Osteocyte (in vitro differentiated cells): Measurements from ENCODE around the gene RALGPS1. TPM values are rescaled to one million over a fixed set of nuclear protein-coding genes. Genes with fewer than 3 reads are reported as not detected.

ENCODE experiments used
- DNase-seq: peaks from one replicate; pipeline ENCODE4 v3.0.0; 2021; ENCODE audit warnings: mixed read lengths; ENCODE audit not compliant: unreplicated experiment; ENCODE audit errors: extremely low spot score
- H3K27ac Mint-ChIP-seq: one replicate; pipeline ENCODE4 v1.8.0; 2021; ENCODE audit warnings: mild to moderate bottlenecking, mixed read lengths; ENCODE audit not compliant: unreplicated experiment
- H3K27me3 Mint-ChIP-seq: one replicate; pipeline ENCODE4 v1.8.0; 2021; ENCODE audit warnings: mixed read lengths; ENCODE audit not compliant: unreplicated experiment
- H3K36me3 Mint-ChIP-seq: one replicate; pipeline ENCODE4 v1.8.0; 2021; ENCODE audit warnings: mixed read lengths; ENCODE audit not compliant: unreplicated experiment
- H3K4me1 Mint-ChIP-seq: one replicate; pipeline ENCODE4 v1.8.0; 2021; ENCODE audit warnings: mixed read lengths; ENCODE audit not compliant: unreplicated experiment
- H3K4me3 Mint-ChIP-seq: one replicate; pipeline ENCODE4 v1.8.0; 2021; ENCODE audit warnings: mild to moderate bottlenecking, moderate library complexity, mixed read lengths; ENCODE audit not compliant: unreplicated experiment
- H3K9me3 Mint-ChIP-seq: one replicate; pipeline ENCODE4 v1.8.0; 2021; ENCODE audit warnings: mixed read lengths; ENCODE audit not compliant: unreplicated experiment
- total RNA-seq: library from RNA; stranded (reverse); gene quantifications from 2 replicates; pipeline ENCODE4 v1.2.1, GENCODE V29; 2021
- TF ChIP-seq, protein P1 (sequence below): fragments of 200-600 bp; sonication (generic); IDR thresholded peaks from 2 replicates; pipeline ENCODE4 v1.5.0; 2021; ENCODE audit warnings: antibody characterized with exemption, mild to moderate bottlenecking, moderate library complexity

The RALGPS1 gene
- total RNA-seq, 1 donor from 2014 or later: 9.9 TPM

DNA sequence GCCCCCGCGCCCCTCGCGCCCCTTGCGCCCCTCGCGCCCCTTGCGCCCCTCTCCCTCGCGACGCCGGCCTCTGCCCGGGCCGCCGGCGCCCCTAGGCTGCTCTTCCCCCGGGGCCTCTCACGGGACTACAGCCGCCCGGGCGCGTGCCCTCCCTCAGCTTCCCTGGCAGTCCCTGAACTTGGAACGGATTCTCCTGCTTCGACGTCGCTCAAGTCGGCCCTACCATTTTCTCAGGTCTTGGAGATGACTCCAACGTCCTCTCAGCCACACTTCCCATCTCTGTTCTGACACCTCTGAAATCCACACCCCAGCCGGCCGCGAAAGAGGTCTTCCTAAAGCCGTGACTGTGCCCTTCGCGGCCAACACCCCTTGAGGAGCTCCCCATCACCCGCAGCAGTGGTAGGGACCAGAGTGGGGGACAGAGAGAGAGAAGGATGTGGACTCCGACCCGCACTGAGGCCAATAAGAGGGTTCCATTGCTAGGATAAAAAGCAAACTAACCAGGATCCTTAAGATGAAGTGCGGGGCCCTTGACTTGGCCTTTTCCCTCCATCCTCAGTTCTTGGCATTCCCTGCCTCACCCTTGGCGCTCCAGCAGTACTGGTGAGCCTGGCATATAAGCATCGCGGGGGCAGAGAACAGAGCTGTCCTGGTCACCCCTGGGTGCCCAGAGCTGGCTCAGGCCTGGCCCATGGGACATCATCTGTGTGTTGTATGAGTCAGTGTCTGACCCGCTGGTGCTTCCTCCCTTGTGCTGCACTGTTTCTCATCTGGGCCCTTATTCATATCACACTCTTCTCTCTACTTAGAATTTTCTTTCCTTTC is 311.4 kb downstream of the RALGPS1 start:
- peaks cover 14% of the 10 kb centered on the region for H3K4me1 Mint-ChIP-seq
- H3K36me3 Mint-ChIP-seq: no peaks in the 10 kb centered on the region
- TF ChIP-seq, protein P1, sequence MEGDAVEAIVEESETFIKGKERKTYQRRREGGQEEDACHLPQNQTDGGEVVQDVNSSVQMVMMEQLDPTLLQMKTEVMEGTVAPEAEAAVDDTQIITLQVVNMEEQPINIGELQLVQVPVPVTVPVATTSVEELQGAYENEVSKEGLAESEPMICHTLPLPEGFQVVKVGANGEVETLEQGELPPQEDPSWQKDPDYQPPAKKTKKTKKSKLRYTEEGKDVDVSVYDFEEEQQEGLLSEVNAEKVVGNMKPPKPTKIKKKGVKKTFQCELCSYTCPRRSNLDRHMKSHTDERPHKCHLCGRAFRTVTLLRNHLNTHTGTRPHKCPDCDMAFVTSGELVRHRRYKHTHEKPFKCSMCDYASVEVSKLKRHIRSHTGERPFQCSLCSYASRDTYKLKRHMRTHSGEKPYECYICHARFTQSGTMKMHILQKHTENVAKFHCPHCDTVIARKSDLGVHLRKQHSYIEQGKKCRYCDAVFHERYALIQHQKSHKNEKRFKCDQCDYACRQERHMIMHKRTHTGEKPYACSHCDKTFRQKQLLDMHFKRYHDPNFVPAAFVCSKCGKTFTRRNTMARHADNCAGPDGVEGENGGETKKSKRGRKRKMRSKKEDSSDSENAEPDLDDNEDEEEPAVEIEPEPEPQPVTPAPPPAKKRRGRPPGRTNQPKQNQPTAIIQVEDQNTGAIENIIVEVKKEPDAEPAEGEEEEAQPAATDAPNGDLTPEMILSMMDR: no peak
- peaks cover 12% of the 10 kb centered on the region for H3K27me3 Mint-ChIP-seq
- no peaks in the 10 kb centered on the region for H3K9me3 Mint-ChIP-seq
- peak overlapping the region; percentile 72 for H3K4me3 Mint-ChIP-seq
- H3K27ac Mint-ChIP-seq: no peak overlapping the region
- DNase-seq: no peak

DNA sequence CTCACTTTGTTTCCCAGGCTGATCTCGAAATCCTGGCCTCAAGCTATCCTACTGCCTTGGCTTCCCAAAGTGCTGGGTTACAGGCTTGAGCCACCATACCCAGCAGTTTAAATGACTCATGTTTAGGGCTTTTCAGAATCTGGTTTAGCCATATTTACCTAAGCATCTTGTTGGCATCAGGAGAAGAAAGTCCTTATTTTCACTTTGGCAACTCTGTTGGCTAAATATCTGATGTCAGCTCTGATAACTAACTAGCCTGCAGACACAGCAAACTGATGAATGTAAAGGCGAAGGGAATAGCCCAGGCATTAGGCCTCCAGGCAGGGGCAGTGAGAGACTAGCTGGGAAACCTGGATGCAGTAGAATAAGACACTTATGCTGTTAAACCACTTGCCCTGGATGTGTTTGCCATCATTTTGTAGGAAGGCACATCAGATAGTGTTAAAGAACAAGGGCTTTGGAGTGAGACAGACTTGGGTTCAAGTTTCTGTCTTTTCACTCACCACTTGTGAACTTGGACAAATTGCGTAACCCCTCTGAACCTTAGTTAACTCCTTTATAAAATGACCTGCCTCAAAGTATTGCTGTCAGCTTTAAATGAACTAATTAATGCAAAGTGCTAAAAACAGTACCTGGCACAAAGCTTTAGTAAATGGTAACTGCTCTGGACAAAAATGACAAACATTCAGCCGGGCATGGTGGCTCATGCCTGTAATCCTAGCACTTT is 315.3 kb downstream of the RALGPS1 start:
- DNase-seq: no peak
- TF ChIP-seq, protein P1: no peak
- H3K36me3 Mint-ChIP-seq: no peaks in the 10 kb centered on the region
- no peaks in the 10 kb centered on the region for H3K9me3 Mint-ChIP-seq
- H3K4me1 Mint-ChIP-seq: peaks cover 9% of the 10 kb centered on the region
- H3K27ac Mint-ChIP-seq: no peak overlapping the region
- no peak overlapping the region for H3K4me3 Mint-ChIP-seq
- no peaks in the 10 kb centered on the region for H3K27me3 Mint-ChIP-seq

DNA sequence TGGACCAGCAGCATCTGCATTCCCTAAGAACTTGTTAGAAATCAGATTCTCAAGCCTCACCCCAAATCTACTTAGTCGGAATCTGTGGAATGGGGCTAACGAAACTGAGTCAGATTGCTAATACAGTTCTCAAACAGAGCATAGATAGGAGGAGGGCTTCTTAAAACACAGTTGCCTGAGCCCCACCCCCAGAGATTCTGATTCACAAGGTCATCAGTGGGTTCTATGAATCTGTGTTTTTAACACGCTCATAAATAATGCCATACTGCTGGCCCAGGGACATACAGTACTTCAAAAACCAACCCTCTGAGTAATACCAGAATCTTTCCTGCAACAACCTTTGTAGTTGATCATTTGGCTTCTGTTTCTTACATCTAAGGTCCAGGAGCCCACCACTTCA is 317.1 kb downstream of the RALGPS1 start:
- TF ChIP-seq, protein P1: no peak
- no peak overlapping the region for H3K4me3 Mint-ChIP-seq
- H3K9me3 Mint-ChIP-seq: no peaks in the 10 kb centered on the region
- no peak overlapping the region for H3K27ac Mint-ChIP-seq
- no peak for DNase-seq
- H3K36me3 Mint-ChIP-seq: no peaks in the 10 kb centered on the region
- peaks cover 5% of the 10 kb centered on the region for H3K4me1 Mint-ChIP-seq
- peaks cover 3% of the 10 kb centered on the region for H3K27me3 Mint-ChIP-seq

DNA sequence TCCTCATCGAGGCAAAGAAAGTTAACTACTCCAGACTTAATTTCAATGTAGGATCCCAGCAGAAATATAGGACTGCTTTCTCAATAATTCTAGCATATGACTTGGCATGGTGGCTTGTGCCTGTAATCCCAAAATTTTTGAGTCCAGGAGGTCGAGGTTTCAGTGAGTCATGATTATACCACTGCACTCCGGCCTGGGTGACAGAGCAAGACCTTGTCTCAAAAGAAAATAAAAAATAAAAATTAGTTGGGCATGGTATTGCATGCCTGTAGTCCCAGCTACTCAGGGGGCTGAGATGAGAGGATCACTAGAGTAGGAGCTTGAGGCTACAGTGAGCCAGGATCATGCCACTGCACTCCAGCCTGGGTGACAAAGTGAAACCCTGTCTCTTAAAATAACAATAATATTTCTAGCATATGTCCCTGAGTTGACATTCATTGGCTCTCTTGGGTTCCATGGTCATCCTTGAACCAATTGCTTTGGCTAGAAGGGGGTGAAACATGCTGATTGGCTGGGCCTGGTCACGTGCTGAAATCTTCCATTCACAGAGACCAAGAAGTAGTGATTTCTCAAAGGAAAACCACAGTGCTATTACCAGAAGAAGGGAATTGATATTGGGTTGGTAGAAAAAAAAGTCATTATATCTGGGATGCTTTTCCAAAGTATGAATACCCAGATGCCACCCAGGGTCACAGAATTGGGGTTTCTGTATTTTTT is 318.4 kb downstream of the RALGPS1 start:
- TF ChIP-seq, protein P1: no peak
- DNase-seq: no peak
- Mint-ChIP-seq H3K9me3 (no peaks in the 10 kb centered on the region), H3K36me3 (no peaks in the 10 kb centered on the region), H3K4me3 (no peak overlapping the region), H3K27me3 (peaks cover 3% of the 10 kb centered on the region), H3K4me1 (peaks cover 5% of the 10 kb centered on the region), H3K27ac (no peak overlapping the region)
